ENCODE measurements around the gene GNG7.

- TF ChIP-seq RELA (CRISPR knock-in tag; IDR thresholded peaks at IDR 0.05; ENCODE audit: borderline replicate concordance), result no peak
- TF ChIP-seq MXD4 (CRISPR knock-in tag; IDR thresholded peaks at IDR 0.05; ENCODE audit: borderline replicate concordance), result no peak
- no peak for TF ChIP-seq KAT7 (CRISPR knock-in tag; IDR thresholded peaks at IDR 0.05; ENCODE audit: borderline replicate concordance)
- TF ChIP-seq JUN (CRISPR knock-in tag; IDR thresholded peaks at IDR 0.05), result no peak
- no peak for TF ChIP-seq TEAD4 (CRISPR knock-in tag; IDR thresholded peaks at IDR 0.05)
- no peak for TF ChIP-seq NR2C2 (CRISPR knock-in tag; IDR thresholded peaks at IDR 0.05)
- TF ChIP-seq, protein P1, sequence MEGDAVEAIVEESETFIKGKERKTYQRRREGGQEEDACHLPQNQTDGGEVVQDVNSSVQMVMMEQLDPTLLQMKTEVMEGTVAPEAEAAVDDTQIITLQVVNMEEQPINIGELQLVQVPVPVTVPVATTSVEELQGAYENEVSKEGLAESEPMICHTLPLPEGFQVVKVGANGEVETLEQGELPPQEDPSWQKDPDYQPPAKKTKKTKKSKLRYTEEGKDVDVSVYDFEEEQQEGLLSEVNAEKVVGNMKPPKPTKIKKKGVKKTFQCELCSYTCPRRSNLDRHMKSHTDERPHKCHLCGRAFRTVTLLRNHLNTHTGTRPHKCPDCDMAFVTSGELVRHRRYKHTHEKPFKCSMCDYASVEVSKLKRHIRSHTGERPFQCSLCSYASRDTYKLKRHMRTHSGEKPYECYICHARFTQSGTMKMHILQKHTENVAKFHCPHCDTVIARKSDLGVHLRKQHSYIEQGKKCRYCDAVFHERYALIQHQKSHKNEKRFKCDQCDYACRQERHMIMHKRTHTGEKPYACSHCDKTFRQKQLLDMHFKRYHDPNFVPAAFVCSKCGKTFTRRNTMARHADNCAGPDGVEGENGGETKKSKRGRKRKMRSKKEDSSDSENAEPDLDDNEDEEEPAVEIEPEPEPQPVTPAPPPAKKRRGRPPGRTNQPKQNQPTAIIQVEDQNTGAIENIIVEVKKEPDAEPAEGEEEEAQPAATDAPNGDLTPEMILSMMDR (IDR thresholded peaks at IDR 0.05), result no peak
- TF ChIP-seq ESRRA (CRISPR knock-in tag; IDR thresholded peaks at IDR 0.05; ENCODE audit: borderline replicate concordance), result no peak
- TF ChIP-seq E2F1 (CRISPR knock-in tag; IDR thresholded peaks at IDR 0.05), result no peak
- no peak for TF ChIP-seq MAX (CRISPR knock-in tag; IDR thresholded peaks at IDR 0.05)
- TF ChIP-seq SMAD4 (CRISPR knock-in tag; IDR thresholded peaks at IDR 0.05), result no peak
- TF ChIP-seq, protein P2, sequence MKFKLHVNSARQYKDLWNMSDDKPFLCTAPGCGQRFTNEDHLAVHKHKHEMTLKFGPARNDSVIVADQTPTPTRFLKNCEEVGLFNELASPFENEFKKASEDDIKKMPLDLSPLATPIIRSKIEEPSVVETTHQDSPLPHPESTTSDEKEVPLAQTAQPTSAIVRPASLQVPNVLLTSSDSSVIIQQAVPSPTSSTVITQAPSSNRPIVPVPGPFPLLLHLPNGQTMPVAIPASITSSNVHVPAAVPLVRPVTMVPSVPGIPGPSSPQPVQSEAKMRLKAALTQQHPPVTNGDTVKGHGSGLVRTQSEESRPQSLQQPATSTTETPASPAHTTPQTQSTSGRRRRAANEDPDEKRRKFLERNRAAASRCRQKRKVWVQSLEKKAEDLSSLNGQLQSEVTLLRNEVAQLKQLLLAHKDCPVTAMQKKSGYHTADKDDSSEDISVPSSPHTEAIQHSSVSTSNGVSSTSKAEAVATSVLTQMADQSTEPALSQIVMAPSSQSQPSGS (CRISPR knock-in tag; IDR thresholded peaks at IDR 0.05; ENCODE audit: borderline replicate concordance, low read depth), result no peak
- TF ChIP-seq, protein P3, sequence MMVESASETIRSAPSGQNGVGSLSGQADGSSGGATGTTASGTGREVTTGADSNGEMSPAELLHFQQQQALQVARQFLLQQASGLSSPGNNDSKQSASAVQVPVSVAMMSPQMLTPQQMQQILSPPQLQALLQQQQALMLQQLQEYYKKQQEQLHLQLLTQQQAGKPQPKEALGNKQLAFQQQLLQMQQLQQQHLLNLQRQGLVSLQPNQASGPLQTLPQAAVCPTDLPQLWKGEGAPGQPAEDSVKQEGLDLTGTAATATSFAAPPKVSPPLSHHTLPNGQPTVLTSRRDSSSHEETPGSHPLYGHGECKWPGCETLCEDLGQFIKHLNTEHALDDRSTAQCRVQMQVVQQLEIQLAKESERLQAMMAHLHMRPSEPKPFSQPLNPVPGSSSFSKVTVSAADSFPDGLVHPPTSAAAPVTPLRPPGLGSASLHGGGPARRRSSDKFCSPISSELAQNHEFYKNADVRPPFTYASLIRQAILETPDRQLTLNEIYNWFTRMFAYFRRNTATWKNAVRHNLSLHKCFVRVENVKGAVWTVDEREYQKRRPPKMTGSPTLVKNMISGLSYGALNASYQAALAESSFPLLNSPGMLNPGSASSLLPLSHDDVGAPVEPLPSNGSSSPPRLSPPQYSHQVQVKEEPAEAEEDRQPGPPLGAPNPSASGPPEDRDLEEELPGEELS (CRISPR knock-in tag; IDR thresholded peaks at IDR 0.05), result no peak
- TF ChIP-seq ZNF416 (CRISPR knock-in tag; IDR thresholded peaks at IDR 0.05), result no peak
Observed at GRCh38 chr19:2567580-2567979, 134.9 kb downstream of the GNG7 start.

Data from WTC11 (cell line).